HS-5 (cell line): ENCODE measurements around the gene STK32C.

ENCODE experiments used
- DNase-seq: peaks from one replicate; pipeline ENCODE4 v3.0.0-alpha.2; 2012; ENCODE audit warnings: low read depth

STK32C gene

DNA sequence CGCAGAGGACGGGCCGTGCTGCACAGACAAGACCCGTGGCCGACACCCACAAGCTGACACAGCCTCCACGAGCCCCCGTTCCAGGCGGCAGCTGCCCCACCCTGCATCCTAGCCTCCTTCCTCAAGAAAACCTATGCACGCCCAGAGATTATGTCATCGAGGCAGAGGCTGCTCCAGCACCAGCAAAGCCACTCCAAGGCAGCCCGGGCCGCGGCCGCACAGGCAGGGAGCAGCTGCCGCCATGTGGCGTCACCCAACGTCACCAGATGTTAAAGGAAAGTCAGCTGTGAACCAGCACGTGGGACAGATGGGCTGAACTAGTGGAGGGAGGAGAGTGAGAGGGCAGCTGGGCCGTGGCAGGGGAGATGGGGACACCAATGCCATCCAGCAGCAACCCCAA, 59.8 kb downstream of the STK32C start:
- DNase-seq = no peak

DNA sequence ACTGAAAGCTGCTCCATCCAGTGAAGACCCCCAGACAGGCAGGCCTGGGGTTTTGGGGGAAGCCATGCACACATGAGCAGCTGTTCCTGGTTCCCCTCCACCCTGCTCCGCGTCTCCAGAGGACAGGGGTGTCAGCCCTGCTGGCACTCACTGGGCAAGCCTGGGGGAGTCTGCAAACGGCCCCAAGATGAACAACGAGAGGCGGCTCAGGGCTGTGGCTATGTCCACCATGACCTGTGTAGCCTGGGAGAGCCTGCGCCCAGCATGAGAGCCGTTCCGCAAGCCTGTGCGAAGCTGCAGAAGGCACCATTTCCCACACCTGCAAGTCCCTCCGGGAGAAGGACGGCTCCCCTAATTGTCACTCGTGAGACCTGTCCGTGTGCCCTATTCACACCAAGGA, 61.5 kb downstream of the STK32C start:
- no peak for DNase-seq

DNA sequence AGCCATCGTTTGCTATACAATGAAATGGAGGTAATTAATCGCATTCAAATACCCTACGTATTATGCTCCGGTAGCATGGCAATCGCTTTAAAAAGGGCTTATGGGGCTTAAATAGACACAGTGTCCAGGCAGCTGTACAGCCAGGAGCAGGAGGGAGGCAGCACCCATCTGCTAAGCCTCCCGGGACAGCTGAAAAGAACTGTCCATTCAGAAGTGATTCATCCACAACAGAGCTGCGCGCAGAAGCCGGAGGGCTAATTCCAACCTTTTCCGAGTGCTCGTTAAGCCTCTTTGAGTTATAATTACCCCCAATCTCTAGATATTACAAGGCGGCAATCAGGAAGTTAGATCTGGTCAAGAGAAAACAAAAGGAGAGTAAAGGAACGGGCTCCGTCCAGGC, 62.7 kb downstream of the STK32C start:
- no peak for DNase-seq

DNA sequence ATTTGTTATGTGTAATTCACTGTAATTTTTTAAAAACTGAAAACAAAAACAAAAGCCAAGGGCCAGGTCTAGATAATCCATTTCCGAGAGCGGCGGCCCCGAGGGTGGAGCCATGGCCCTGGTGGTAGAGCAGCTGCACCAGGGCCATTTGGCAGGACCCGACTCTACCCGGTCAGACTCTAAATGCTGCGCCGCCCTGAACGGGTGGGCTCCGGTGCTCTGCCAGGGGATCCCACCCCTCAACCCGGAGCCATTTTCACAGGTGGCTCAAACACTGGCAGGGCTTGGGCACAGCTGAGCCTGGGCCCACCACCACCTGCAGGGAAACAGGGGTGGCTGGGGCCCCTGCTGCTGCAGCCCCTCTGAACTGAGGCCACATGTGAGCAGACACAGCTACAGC, 64.1 kb downstream of the STK32C start:
- no peak for DNase-seq

DNA sequence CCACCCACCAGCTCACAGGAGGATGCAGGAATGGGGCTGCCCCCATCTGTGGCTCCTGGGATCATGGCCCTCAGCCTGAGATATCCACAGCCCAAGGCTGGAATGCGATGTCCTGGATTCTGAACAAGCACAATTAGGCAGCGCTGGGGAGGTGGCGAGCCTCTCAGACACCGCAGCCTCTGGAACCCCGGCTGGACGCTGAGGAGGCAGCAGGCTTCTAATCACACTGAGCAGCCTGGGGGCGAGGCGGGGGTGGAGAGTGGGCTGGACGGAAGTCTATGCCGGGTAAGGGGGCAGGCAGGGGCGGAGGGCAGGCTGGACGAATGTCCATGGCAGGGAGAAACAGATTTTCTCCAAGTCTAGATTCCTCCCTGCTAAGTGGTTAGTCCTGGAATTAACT, 64.6 kb downstream of the STK32C start:
- DNase-seq = no peak

DNA sequence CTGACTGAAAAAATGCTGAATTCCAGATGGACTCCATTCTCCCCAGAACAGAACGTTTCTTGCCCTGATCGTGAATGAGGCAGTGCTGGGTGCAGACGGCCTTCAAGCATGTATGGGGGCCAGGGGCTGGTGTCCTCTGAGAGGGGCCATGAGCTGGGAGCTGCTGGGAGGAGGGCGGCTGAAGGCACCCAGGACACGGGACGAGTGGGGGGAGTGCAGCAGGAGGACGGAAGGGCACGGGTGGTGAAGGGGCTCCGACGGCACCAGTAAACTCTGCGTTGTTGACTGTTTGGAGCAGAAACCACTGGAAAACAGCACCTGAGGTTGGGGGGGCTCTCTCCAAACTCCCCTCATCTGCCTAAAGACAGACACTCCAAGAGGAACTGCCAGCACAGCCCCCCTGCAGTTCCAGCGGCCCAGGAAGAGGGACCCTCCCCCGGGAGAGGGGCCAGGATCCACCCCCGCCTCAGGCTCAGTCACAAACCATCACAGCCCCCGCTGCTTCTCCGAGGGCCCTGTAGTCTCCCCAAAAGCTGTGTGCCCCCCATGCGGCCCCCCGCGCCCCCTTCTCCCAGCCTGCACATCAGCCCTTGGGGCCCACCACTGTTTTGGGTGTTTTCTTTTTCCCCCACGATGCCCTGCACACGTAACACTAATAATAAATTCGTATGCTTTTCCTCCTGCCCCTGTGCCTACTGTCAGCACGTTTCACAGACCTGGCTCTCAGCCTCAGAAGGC, 65.5 kb downstream of the STK32C start:
- no peak for DNase-seq

DNA sequence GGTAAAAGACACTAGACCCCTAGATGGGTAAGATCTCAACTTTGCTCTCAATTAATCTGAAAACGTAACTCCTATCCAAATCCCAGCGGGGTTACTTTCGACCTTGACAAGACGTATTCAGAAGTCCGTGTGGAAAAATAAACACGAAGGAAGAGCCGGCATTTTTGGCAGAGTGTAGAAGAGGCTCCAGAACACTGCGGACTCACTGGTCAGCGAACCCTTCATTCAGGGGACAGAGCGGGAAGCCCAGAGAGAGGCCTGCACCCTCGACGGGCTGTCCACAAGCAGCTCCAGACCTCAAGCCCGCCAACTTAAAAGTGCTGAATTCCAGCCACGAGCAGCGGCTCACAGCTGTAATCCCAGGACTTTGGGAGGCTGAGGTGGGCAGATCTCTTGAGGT, 66.3 kb downstream of the STK32C start:
- no peak for DNase-seq

DNA sequence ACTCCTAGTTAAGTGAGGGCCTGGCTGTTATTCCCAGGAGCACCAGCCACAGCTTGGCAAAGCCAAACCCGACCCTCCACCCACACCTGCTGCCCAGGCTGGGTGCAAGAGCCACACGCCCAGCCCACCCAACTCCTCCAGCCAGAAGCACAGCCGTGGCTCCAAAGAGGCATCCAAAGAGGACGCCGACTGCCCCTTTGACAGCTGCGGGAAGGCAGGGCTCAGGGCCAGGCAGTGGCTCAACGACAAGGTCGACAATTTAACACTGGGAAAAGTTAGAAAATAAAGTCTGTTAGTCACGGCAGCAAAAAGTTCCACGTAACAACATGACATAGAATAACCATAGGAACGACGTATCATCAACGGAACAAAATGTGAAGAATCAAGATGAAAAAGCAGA, 66.7 kb downstream of the STK32C start:
- DNase-seq = no peak

DNA sequence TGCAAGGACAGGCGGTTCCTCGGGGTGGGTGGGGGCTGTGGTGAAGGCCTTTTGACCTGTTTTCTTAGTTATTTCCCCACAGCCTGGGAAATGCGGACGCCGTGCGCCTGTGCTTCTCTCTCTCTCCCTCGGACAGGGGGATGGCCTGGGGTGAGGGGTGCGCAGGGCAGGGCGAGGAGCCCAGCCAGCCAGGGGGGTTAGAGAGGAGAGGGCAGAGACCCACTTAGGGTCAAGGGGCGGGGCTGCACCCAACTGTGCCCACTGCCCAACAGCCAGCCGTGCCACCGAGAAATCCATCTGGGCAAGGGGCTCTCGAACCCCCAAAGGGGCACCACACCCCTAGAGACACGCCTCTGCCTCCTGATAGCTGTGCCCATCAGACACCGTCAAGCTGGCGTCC, 67.2 kb downstream of the STK32C start:
- no peak for DNase-seq

DNA sequence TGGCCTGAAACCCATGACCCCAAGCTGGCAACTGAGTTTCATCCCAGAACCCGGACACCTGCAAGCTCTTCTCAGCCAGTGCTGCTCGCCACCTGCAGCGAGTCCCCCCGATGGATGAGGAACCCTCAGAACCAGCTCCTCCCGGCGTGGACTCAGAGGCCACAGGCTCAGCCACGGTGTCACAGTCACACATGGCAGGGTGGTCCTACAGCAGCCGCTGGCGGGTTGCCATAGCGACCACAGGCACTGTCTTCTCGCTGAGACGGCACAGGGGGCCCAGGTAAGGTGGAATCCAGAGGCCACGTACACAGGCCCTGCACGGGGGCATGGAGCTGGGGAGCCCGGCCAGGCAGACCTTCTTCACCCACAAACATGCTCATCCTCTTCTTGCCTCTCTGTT, 67.6 kb downstream of the STK32C start:
- no peak for DNase-seq

DNA sequence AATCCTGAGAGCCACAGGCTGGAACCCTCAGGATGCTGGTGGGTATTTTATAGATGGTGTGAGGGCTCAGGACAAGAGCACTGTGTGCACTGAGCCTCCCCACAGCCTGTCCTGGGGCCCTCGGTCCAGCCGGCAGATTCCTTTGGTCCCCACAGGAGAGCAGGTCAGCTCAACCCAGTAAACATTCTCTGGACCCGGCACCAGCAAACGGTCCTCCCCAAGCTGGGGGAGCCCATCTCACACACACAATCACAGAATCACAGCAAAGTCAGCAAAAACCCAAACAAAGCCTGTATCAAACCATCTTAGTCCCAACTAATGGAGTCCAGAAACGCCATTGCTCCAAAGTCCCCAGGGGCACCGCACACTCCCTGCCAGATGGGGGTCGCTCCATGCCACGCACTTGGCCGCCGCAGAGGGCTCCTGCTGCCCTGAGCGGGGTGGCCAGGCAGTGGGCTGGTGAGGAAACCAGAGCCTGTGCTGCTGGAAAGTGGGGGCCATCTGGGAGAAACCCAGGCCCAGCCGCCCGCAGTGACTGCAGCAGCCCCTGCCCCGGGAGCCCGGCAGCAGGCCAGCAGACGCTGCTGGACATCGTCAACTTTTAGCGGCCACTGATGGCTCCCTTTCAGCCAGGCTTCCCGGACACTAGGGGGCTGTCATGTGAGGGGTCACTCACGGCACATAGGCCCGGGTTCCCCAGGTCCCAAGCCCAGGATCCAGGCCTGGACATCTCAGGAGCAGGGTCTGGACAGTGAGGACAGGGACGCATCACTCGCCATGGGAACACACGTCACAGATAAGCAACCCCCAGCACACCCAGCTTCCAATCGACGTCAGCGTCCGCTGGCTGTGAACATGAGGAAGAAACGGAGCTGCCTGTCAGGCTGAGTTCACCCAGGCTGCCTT, 68.4 kb downstream of the STK32C start:
- no peak for DNase-seq

DNA sequence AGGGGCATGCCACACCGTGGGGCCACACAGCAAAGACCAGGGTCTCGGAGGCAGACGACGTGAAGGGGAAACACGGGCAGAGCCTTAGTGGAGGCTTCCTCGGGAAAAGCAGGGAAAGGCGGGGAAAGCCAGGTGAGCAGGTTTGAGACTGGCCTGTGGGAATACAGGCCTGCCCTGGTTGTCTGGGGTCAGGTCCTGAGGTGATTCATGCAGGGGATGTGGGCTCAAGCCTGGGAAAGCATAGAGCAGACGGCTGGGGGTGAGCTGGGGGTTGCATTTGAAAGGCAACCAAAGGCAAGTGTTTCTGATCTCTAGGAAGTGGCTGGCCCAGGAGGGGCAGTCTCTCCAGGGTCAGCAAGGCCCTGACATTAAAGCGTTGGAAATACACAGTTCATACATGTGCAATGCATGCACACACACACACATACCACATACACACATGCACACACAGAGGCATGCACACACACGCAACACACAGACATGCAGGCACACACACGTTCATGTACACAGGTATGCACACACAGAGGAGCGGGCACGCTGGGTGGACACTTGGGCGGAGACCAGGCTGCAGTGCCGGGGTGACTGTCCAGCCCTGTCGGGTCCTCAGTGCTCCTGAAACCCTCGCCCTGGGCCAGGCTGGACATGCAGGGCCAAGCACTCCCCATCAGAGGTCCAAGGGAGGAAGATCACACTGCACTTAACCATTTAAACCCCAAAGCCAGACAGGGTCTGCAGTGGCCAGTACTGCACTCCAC, 69.2 kb downstream of the STK32C start:
- DNase-seq = no peak

DNA sequence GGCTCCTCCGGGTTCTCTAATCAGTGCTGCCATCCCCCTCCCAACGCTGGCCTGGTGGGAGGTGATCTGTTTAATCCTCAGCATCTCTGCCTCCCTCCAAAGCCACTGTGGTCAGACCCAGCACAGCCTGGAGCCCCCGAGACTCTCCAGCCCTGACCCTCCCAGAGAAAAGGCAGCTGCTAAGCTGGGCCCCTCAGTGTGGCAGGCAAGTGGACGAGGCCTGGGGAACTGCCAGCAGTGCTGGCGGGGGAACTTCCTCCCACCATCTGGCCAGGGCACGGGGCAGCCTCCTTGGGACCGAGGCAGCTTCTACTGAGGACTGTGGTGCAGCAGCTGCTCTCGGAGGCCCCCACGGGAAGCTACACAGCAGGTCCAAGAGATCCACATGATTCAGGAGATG, 69.9 kb downstream of the STK32C start:
- DNase-seq = no peak

DNA sequence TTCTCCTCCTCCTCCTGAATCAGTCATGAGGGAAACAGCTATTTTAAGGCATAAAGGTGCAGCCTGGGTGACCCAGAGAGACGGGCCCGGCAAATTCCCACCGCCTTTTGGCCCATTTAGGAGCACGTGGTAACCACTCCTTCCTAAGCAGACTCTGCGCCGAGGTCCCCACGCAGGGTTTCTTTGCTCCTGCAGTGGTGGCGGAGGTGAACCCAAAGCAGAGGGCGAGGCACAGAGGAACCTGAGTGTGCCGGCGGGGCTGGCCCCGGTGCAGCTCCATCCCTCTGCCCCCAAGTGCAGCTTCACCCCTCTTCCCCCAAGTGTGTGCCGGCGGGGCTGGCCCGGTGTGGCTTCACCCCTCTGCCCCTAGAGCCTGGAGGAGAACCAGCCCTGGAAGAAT, 70.4 kb downstream of the STK32C start:
- no peak for DNase-seq

DNA sequence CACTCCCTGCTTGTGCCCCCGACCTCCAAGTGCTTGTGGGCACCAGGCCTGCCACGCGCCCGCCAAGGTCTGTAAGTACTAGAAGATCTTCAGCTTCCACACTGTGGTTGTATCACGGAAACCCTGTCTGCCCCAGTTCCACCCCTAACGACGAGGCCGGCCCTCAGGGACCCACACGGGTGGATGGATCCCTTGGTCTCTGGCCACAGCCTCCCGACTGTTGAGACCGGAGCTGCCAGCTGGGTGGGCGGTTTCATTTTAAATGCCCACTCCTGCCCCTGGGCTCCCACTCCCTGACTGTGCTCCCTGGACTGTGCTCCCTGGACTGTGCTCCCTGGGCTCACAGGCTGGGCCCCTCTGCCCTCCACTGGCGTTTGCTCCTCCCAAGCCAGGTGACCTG, 70.9 kb downstream of the STK32C start:
- no peak for DNase-seq

DNA sequence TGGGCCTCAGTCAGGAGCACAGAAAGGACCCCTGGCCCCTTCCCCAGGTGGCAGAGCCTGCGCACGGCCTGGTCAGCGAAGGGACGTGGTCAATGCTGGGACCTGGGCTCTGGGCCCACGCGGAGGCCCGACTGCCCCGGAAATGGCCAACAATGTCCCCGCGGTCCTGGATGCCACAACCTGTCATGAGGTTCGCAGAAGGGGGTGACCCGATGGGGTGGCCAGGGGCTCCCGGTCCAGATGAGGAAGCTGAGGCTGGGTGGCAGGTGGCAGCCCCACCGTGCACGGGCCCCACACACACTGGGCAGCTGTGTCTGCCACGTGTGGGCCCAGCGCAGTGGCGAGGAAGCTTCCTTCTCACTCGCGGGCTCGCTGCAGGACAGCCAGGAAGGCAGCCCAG, 71.6 kb downstream of the STK32C start:
- no peak for DNase-seq

DNA sequence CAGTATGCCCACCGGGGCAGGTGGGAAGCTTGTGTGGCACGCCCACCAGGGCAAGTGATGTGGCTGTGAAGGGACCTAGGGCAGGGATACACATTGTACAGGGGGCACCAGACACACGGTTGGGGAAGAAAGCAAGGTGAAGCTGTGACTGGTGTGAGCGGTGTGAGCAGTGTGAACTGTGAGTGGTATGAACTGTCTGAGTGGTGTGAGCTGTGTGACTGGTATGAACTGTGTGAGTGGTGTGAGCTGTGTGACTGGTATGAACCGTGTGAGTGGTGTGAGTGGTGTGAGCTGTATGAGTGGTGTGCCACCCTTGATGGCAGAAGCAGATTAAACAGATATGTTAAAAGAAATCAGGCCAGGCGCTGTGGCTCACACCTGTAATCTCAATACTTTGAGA, 72.9 kb downstream of the STK32C start:
- DNase-seq = no peak

DNA sequence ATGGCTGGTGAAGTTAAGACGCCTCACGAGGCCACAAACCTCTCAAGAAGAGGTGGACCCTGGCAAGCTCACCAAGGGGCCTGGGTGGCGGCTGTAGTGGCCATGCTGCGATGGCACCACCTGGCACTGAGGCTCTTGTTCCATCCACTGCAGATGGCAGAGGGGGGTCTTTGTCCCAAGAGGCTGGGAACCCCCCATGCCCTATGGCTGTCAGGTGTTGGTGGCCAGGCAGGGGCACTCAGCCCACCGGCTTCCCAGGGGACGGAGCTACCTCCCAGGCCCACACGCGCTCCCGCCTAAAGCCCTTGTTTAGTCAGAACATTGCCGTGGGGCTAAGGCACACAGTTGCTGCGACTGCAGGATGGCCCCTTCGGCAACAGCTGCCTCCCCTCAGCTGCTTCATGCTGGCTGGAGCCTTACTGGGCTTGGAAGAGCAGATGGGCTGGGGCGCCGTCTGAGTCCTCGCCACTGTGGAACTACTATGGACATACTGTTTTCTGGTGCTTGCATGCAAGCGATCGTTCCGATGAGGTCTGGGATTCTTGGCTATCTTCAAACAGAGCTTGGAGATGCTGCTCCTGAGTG, 74.2 kb downstream of the STK32C start:
- no peak for DNase-seq

DNA sequence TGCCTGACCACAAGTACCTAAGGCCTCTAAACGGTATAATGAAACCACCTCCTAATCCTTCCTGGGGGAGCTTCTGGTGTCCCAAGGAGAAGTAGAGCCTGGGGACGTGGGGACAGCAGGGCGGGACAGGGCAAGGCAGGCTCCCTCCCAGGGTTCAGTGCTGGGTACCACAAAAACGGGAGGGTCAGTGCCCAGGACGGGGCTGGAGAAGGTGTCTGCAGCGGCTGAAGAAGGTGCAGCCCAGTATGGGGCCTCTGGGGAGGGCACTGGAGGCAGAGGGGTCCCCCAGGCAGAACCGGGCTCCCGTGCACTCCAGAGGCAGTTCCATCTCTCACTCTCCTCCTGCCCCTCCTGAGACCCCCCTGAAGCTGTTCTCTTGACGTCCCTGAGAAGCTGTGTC, 74.8 kb downstream of the STK32C start:
- no peak for DNase-seq

DNA sequence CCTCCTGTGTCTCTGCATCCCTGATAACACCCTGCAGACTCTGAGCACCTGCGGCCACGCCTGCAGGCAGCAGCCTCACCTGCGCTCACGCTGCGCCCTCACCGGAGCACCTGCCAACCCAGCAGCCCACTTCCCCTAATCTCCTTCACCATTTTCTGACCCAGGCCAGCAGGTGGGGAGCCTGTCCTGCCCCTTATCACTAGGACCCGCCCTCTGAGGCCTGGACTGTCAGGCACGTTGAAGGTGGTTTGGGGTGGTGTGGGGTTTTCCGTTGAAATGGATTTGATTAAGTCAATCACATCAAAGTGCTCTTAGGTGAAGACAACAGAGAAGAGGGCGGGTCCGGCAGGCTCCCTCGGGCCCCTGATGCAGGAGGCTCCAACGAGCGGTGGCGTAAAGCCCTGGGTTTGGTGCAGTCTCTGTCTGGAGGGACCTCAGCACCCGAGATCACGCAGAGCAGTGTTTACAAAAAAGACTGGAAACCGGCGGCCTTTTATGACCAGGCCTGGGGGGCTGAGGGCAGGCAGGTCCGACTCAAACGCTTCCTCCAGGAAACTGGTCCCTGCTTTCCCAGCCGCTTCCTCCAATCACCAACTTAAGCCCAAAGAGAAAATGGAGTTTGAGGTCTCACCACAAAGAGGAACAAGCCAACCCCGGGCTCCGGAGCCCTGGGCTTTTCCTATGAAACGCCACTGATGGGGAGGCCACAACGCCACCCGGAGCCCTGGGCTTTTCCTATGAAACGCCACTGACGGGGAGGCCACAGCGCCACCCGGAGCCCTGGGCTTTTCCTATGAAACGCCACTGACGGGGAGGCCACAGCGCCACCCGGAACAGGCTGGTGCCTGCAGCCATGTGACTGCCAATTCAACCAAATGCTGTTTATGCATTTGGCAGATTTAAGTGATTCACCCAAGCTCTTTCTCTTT, 75.5 kb downstream of the STK32C start:
- DNase-seq = no peak

DNA sequence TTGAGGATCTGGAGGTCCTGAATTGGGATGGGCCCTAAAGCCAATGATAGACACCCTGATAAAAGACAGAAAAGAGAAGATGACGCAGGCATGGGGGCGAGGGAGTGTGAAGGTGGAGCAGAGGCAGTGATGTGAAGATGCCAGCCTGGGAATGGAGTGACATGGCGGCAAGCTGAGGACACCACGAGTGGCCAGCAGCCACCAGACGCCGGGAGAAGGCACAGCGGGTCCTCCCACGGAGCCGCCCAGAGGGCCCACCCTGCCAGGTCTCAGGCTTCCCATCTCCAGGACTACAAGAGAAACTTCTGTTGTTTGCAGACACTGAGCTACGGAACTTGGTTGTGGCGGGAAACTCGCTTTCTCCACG, 76.1 kb downstream of the STK32C start:
- DNase-seq = no peak
